ENCODE results near the gene TTC34.

Gene TTC34

DNA sequence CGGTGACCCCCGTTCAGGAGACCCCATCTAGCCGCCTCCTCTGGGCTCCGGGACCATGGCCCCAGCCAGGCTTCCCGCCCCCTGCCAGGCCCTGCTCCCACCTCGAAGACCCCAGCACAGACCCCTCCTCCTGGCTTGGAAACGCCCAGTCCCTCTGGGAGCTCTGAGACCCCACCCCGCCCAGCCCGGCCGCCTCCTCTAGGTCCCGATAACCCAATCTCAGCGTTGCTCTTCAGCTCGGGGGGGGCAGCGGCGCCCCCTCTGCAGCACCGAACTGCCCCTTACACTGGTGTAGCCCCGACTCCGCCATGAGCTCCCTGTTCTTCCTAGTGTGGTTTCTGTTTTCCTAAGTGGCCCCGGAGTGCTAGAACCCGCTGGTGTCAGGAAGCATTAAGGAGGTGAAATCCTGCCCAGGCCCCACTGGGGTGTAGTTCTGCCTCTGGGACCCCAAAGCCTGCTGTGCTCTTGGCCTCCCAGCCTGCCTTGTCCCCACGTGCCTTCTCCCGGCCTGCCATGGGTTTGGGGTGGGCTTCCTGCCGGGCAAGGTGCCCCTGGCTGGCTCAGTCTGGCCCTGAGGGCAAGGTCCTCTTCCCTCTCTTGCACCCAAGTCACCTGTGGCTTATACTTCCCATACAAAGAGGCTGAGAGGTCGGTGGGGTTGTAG, 157.9 kb downstream of the TTC34 start:
- no peak for DNase-seq (ENCODE audit: low read depth in 3 of 3, low spot score in 1 of 3)

DNA sequence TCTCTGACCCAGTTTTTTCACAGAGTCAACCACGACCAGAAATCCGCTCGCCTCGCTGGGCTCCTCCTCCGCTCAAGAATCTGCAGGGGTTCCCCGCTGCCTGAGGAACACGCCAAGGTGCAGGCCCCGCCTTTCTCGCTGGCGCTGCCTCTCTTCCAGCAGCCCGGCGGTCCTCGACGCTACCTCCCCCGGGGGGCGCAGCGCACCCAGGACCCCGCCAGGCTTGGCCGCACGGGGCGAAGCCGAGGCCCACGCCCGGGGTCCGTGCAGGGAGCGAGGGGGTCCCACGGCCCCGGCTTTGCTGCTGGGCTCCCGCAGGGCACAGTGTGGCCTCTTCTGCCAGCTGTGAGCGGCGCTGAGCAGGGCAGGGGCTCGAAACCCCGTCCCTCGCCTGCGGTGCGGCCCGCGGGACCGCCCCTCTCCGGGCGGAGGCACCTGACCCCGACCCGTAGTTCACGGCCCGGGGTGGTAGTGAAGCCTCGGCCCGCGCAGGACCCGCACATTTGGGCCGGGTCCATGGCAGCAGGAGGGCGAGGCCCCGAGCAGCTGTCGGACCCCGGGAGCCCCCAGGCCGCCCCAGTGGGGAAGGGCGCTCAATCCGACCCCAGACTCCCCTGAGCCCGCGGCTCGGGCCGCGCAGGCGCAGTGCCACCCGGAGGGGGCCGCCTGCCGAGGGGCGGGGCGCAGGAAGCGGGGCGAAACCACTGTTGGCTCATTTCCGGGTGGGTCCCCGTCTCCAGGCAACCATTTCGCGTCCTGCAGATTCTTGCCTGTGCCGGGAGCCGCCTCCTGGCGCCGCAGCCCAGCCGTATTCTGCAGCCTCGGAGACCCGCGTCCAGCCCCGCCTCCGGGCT, 158.7 kb downstream of the TTC34 start:
- peak; percentile 87 to 91 (median 88) for DNase-seq (ENCODE audit: low read depth in 3 of 3, low spot score in 1 of 3)

GRCh38 chr1:2642131-2642559, 159.3 kb downstream of the TTC34 start:
- DNase-seq (ENCODE audit: low read depth in 3 of 3, low spot score in 1 of 3) = no peak

DNA sequence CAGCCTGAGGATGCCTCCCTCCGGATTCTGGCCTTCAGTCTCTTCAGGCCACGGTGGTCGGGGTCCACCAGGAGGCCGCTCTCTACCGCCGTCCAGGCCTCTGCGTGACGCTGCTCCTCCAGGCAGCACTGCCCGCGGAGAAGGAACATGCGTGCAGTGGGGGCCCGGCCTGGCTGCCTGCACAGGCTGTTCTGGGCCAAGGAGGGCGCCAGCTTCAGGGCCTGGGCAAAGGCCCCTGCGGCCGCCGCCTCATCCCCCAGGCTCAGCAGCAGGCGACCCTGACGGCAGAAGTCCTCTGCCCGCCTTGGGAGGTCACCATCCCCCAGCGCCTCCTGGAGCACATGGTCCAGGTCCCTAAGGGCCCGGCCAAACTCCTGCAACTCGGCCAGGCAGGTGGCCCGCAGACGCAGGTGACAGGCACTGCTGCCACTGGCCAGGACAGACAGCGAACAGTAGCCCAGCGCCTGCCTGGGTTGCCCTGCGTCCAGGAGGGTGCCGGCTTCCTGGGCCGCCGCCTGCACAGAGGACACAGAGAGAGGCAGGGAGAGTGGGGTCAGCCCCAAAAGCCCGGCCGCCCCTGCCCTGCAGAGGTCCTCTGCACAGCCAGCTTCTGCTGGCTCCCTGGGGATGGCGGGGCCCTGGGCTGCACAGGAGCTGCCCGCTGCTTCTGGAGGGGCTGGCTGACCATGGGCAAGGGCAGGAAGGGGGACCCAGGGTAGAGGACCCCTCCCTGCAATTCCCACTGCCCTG, 159.9 kb downstream of the TTC34 start:
- DNase-seq (ENCODE audit: low read depth in 3 of 3, low spot score in 1 of 3) = no peak

GRCh38 chr1:2640626-2641025, 160.9 kb downstream of the TTC34 start:
- no peak for DNase-seq (ENCODE audit: low read depth in 3 of 3, low spot score in 1 of 3)

DNA sequence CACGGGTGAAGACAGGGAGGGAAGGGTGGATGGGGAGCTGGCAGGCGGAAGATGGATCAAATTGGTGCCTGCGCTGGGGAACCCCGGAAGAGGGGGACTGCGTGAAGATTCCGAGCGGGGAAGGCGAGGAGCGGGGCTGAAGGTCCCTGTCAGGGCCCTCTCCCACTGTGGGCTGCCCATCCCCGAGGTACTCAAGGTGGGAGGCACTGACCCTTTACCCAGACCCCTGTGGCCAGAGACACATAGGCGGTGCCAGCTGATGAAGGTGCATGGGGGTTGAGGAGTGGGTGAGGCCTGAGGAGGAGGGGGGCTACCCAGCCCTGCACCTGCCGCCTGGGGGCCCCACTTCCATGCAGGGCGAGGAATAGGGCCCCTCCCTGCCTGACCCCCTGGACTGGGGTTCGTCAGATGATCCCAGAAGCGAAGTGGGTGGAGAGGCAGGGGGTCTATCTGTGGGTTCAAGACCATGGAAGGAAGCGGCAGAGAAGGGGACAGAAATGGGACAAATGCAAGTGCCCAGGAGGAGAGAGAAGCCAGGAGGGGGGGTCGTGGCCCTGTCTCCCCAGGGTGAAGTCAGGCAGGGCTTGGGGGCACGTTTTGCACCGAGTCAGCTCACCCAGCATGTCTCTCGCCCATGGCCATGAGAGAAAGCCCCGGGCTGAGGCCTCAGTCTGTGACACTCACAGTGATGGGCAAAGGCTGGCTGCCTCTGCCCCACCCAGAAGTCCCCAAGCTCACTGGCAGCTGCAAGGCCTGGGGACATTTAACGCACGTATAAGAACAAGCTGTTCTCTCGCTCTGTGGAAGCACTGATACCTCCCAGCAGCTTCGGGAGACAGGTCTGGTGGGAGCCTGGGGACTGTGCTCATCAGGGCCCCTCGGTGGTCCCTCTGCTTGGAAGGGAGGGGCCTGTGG, 161.6 kb downstream of the TTC34 start:
- no peak for DNase-seq (ENCODE audit: low read depth in 3 of 3, low spot score in 1 of 3)

DNA sequence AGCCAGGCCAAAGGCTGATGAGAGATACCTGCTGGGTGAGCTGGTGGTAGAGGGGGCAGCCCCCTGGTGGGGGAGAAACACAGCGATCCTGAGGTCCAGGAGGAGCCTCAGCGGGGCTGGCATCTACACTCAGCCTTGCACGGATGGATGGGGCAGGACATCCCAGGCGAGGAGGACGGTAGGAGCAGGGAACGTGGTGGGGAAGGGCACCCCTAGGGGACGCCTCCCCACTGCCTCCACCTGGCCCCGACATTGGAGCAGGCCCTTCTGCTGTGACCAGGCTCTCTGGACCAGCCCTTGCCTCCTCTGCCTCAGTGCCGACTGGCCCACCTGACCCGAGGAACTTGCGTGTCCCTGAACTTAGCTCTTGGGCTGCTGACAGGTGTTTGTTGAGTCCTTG, 162.3 kb downstream of the TTC34 start:
- no peak for DNase-seq (ENCODE audit: low read depth in 3 of 3, low spot score in 1 of 3)

- no peak for DNase-seq (ENCODE audit: low read depth in 3 of 3, low spot score in 1 of 3)
These were observed 162.9 kb downstream of the TTC34 start for GRCh38 chr1:2638466-2639115.

DNA sequence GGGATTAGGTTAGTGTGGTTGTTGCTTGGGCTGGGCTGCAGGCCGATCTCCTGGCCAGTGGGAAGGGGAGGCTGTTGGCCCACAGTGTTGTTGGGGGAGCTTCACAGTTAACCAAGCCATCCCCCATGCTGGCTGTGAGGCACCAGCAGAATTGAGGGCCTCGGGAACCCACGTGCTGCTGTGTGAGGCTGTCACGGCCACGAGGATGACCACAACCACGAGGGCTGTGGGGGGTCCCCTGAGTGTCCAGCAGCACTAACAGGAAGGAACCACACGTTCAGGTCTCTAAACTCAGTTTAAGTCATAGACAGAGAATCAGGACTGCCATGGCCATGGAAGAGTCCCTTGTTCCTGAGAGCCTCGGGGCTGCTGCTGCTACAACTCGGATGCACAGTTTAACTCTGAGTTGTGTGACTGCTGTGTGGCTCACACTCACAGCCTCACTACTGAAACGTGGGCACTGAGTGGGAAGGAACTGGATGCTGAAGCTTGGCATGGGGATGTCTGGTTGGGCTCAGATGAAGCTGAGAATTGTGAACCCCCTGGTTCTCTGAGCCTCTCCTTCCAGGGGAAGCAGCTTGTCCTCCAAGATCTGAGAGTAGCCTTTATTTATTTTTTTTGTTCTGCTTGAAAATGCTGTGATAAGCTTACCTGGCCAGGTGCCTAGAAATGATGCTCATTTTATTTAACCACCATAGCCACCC, 163.9 kb downstream of the TTC34 start:
- DNase-seq (ENCODE audit: low read depth in 3 of 3, low spot score in 1 of 3) = no peak

DNA sequence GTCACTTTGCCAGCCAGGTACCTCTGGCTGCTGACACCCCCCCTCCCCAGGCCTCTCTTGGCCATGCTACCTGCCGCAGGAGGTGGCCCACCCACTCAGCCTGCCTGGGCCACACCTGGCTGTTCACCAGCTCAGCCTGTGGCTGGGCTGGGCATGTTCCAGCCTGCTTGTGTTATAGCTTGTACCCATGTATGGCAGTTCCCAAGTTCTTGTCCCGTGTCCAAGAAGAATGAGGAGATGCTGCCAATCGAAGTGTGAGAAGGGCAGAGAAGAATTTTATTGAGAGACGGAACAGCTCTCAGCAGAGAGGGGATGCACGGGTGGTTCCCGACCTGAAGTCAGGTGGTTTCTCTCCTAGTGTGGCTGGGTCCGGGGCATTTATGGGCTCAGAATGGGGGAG, 164.8 kb downstream of the TTC34 start:
- DNase-seq (ENCODE audit: low read depth in 3 of 3, low spot score in 1 of 3) = no peak

DNA sequence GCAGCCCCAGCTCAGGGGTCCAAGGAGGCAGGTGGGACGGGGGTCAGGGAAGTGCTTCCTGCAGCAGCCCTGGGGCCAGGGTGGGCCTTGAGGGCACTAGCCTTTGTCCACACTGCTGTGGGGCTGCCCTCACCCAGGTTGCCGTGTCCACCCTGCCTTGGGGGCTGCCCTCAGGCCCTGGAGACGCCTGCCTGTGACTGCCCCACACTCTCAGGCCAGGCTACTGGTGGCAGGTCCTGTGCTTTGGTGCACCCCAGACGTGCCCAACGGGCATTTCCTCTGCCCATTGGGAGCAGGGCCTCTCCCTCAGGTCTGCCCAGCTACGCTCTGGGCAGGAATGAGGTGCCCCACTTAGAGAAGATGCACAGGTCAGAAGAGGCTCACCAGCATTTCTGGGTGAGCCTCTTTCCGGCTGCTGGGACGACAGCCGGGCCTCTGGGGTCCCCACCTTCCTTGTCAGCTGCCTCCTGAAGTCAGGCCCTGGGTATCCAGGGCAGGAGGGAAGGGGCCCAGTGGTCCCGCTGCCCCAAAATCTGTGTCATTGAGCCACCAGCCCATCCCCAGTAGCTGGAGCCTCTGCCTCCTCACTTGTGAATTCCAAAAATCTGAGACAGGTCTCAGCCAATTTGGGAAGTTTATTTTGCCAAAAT, 166.0 kb downstream of the TTC34 start:
- DNase-seq (ENCODE audit: low read depth in 3 of 3, low spot score in 1 of 3) = no peak

DNA sequence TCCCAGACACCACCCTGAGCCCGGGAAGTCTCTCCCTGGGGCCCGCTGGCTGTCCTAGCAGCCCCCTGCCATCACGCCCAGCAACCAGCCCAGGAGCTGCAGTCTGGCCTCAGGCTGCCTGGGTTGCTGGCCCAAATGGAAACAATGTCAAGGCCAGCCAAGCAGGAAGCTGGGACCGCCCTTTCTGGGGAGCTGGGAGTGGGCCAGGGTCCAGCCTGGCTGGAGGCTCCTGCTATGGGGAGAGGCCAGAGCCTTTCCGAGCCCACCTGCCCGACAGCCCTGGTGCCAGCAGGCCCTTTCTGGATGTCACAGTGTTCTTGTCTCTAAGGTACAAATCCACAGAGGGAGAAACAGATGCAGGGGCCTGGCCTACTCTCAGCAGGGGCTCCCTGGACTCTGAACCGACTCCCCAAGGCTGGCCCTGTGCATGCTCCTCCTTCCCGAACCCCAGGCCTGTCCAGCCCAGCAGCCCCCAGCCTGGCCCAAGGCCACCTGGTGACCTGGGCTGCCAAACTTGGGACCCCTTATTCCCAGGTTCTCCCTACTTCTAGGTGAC, 167.5 kb downstream of the TTC34 start:
- DNase-seq (ENCODE audit: low read depth in 3 of 3, low spot score in 1 of 3) = no peak

GRCh38 chr1:2633366-2633935, 168.0 kb downstream of the TTC34 start:
- DNase-seq (ENCODE audit: low read depth in 3 of 3, low spot score in 1 of 3) = no peak

GRCh38 chr1:2632561-2633361, 168.7 kb downstream of the TTC34 start, which contains the start of gene MMEL1:
Gene MMEL1 (minus strand): TSS chr1:2633016. CDS start chr1:2629484, 3,532 bp downstream.
- DNase-seq (ENCODE audit: low read depth in 3 of 3, low spot score in 1 of 3) = no peak

DNA sequence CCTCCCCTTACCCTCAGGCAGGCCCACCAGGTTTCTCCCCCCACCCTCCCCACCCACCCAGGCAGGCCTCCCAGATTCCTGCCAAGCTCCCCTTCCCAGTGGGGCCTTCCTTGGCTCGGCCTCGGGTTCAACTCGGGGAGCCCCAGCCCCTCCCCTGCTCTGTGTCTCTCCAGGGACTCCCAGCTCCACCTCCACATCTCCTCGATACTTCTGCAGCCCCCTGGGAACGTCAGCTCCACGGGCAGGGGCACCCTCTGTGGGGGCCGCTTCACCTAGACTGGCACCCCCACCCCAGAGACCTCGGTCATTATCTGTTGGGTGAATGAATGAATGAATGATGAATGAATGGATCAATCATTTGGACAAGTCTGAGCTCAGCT, 169.5 kb downstream of the TTC34 start:
- DNase-seq (ENCODE audit: low read depth in 3 of 3, low spot score in 1 of 3) = no peak

DNA sequence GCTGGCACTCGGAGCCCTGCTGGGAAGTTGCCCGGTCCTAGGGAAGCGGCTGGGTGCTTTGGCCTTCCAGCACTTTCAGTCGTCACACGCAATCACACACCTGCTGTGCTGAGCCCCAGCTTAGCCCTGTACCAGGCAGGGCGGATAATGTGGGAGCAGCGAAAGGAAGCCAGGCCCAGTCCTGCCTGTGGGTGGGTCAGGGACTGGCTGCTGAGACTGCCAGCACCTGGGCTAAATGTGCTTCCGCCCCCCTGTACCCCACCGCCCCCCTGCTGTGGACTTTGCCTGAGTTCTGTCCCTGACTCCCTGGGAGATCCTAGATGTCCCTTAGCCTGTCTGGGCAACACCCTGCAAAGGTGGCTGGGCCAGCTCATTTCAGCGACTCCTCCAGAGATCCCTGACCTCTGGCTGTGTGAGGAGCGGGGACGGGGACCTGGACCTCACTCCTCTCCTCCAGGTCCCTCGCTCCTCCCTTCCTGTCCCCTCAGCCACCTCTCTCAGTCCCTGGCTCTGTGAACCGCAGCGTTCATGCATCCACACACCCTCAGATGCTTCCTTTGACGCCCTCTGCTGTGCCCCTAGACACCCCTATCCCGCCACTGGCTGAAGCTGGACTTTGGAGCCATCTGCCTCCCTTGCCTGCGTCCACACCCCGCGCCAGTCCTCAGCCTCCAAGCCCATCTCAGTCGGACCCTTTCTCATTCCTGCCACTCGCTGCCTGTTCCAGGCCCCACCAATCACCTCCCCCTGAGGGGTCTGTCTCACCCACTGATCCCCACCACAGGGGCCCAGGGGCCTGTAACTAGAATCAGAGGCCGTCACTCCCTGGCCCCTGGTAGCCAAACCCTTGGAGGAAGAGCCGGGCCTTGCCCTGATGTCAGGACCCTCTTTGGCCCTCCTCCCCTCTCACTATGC, 170.1 kb downstream of the TTC34 start:
- DNase-seq (ENCODE audit: low read depth in 3 of 3, low spot score in 1 of 3) = no peak
